HCT116 (cell line): ENCODE data around the gene KCNMB2. TPM values are rescaled to one million over a fixed set of nuclear protein-coding genes. Genes with fewer than 3 reads are reported as not detected.

Source experiments
- ATAC-seq: fragments of 200-7000 bp; cut with Tn5 transposase; 2 replicates; pipeline ENCODE4 v1.9.1; 2020; ENCODE audit warnings: mild to moderate bottlenecking, moderate library complexity
- BruUV-seq: library from RNA; stranded (reverse); fragments of 400-500 nt; replicated peaks from 2 replicates; lab custom pipeline; 2021; lab: Mats Ljungman, UMichigan
- CTCF ChIA-PET: fragments of 300-600 bp; sonication (Branson Sonifier 250); formaldehyde crosslinking; loops from one replicate; lab custom pipeline; 2021; ENCODE audit warnings: antibody characterized with exemption; lab: Charles Lee
- POLR2A ChIA-PET: fragments of 300-600, 350-600 bp; sonication (Branson Sonifier 250); formaldehyde crosslinking; loops from one replicate; lab custom pipeline; 2021; ENCODE audit warnings: antibody characterized with exemption; lab: Charles Lee
- RAD21 ChIA-PET, 2 experiments: fragments of 300-600 bp; sonication (Branson Sonifier 250); formaldehyde crosslinking; loops; one replicate each; lab custom pipeline; 2023; ENCODE audit warnings: low total read pairs in 2 of 2; ENCODE audit not compliant: uncharacterized antibody in 2 of 2, unreplicated experiment in 2 of 2, low non-redundant PET in 1 of 2; lab: Charles Lee
- DNase-seq: peaks from one replicate; pipeline ENCODE4 v3.0.0-alpha.2; 2010; ENCODE audit warnings: low read depth, low spot score
- H2AFZ ChIP-seq: fragments of 200-600 bp; shearing (Covaris generic), sonication (generic); 2 replicates; pipeline ENCODE4 v1.6.1; 2017; ENCODE audit warnings: low read depth, mixed run types, mixed read lengths, antibody characterized with exemption, low read length; ENCODE audit not compliant: poor library complexity, severe bottlenecking
- H3K27ac ChIP-seq: 2 replicates; pipeline ENCODE4 v1.5.1; 2012; ENCODE audit warnings: low read depth, low read length
- H3K27me3 ChIP-seq: fragments of 200-600 bp; sonication (generic); 2 replicates; pipeline ENCODE4 v1.6.1; 2016; ENCODE audit warnings: mixed run types, low read length, mixed read lengths; ENCODE audit not compliant: insufficient read depth
- H3K36me3 ChIP-seq, 2 experiments: fragments of 200-500 bp in 1 of 2; fragments of 200-600 bp in 1 of 2; sonication (Bioruptor generic) in 1 of 2; sonication (generic) in 1 of 2; 2 replicates each; pipeline versions ENCODE4 v1.5.1 to v1.6.1; 2014 to 2016; ENCODE audit warnings: low read length in 2 of 2, inconsistent platforms in 1 of 2, mixed read lengths in 1 of 2, mixed run types in 1 of 2; ENCODE audit not compliant: insufficient read depth in 2 of 2, control insufficient read depth in 1 of 2
- H3K4me1 ChIP-seq, 2 experiments: fragments of 200-600 bp in 1 of 2; sonication (generic) in 1 of 2; 2 replicates each; pipeline versions ENCODE4 v1.5.1 to v1.6.1; 2012 to 2017; ENCODE audit warnings: low read length in 2 of 2, inconsistent platforms in 1 of 2, mild to moderate bottlenecking in 1 of 2, mixed read lengths in 1 of 2, mixed run types in 1 of 2, moderate library complexity in 1 of 2; ENCODE audit not compliant: insufficient read depth in 2 of 2, control insufficient read depth in 1 of 2
- H3K4me2 ChIP-seq: fragments of 200-600 bp; sonication (generic); 2 replicates; pipeline ENCODE4 v1.6.1; 2017; ENCODE audit warnings: mixed run types, low read length, mixed read lengths
- H3K4me3 ChIP-seq, 2 experiments: fragments of 200-600 bp in 1 of 2; sonication (generic) in 1 of 2; replicated peaks in 1 of 2; 2 replicates each; pipeline ENCODE4 v1.5.1; 2011 to 2016; ENCODE audit warnings: low read length in 2 of 2, control low read depth in 1 of 2, low read depth in 1 of 2, mild to moderate bottlenecking in 1 of 2, mixed read lengths in 1 of 2, mixed run types in 1 of 2
- H3K79me2 ChIP-seq: fragments of 200-600 bp; sonication (generic); 2 replicates; pipeline ENCODE4 v1.6.1; 2017; ENCODE audit warnings: mild to moderate bottlenecking, mixed run types, low read length, moderate library complexity, mixed read lengths; ENCODE audit not compliant: insufficient read depth
- H3K9ac ChIP-seq: fragments of 200-600 bp; sonication (generic); 2 replicates; pipeline ENCODE4 v1.6.1; 2016; ENCODE audit warnings: low read length, mixed read lengths
- H3K9me2 ChIP-seq: fragments of 200-600 bp; sonication (generic), shearing (Covaris generic); 2 replicates; pipeline ENCODE4 v1.6.1; 2017; ENCODE audit warnings: mixed run types, mild to moderate bottlenecking, moderate library complexity; ENCODE audit not compliant: insufficient read depth
- H3K9me3 ChIP-seq, 2 experiments: fragments of 200-500 bp in 1 of 2; fragments of 200-600 bp in 1 of 2; sonication (Bioruptor generic) in 1 of 2; sonication (generic) in 1 of 2; 2 replicates each; pipeline ENCODE4 v1.6.1; 2014 to 2017; ENCODE audit warnings: low read length in 2 of 2, mixed read lengths in 2 of 2, inconsistent platforms in 1 of 2, low read depth in 1 of 2, mild to moderate bottlenecking in 1 of 2, mixed run types in 1 of 2, moderate library complexity in 1 of 2; ENCODE audit not compliant: control insufficient read depth in 1 of 2, insufficient read depth in 1 of 2
- H4K20me1 ChIP-seq: fragments of 200-600 bp; sonication (generic), shearing (Covaris generic); 2 replicates; pipeline ENCODE4 v1.6.1; 2017; ENCODE audit warnings: mixed run types, mild to moderate bottlenecking, moderate library complexity; ENCODE audit not compliant: insufficient read depth
- EZH2 ChIP-seq: fragments of 200-600 bp; sonication (generic); IDR thresholded peaks from 2 replicates; pipeline ENCODE4 v1.6.1; 2017; ENCODE audit warnings: antibody characterized with exemption, mixed run types
- POLR2AphosphoS5 ChIP-seq: IDR thresholded peaks from 2 replicates; pipeline ENCODE4 v1.6.1; 2011; ENCODE audit warnings: mild to moderate bottlenecking, low read depth, low read length, moderate library complexity
- SP1 ChIP-seq: IDR thresholded peaks from 2 replicates; pipeline ENCODE4 v1.6.1; 2012; ENCODE audit warnings: low read depth
- SRF ChIP-seq: IDR thresholded peaks from 2 replicates; pipeline ENCODE4 v1.6.1; 2012; ENCODE audit warnings: low read depth
- YY1 ChIP-seq: IDR thresholded peaks from 2 replicates; pipeline ENCODE4 v1.6.1; 2011; ENCODE audit warnings: low read length, low read depth, moderate library complexity, mild to moderate bottlenecking; ENCODE audit not compliant: insufficient replicate concordance; ENCODE audit errors: extremely low read depth
- intact Hi-C: fragments of 100-400 bp; cut with micrococcal nuclease; formaldehyde crosslinking; loops from 2 replicates; pipeline ENCODE4 v1.10.0; 2022
- total RNA-seq: library from RNA; stranded (reverse); gene quantifications from one replicate; pipeline ENCODE4 v1.2.1, GENCODE V29; 2021; ENCODE audit not compliant: unreplicated experiment
- TF ChIP-seq, protein P1 (sequence below): IDR thresholded peaks from 2 replicates; pipeline ENCODE4 v1.6.1; 2012; ENCODE audit warnings: low read depth
- TF ChIP-seq, protein P2 (sequence below), 3 experiments: fragments of 200-600 bp in 1 of 3; sonication (generic) in 1 of 3; IDR thresholded peaks in 2 of 3; conservative IDR thresholded peaks in 1 of 3; 2 replicates each; pipeline ENCODE4 v1.5.1; 2012 to 2017; ENCODE audit warnings: low read depth in 2 of 3, low read length in 2 of 3, antibody characterized with exemption in 1 of 3, borderline replicate concordance in 1 of 3, control low read depth in 1 of 3, mild to moderate bottlenecking in 1 of 3, mixed read lengths in 1 of 3, mixed run types in 1 of 3, moderate library complexity in 1 of 3; ENCODE audit not compliant: insufficient read depth in 1 of 3
- TF ChIP-seq, protein P3 (sequence below): IDR thresholded peaks from 2 replicates; pipeline ENCODE4 v1.6.1; 2012

Gene KCNMB2
- total RNA-seq, 1 experiment from 2014 or later: not detected

DNA sequence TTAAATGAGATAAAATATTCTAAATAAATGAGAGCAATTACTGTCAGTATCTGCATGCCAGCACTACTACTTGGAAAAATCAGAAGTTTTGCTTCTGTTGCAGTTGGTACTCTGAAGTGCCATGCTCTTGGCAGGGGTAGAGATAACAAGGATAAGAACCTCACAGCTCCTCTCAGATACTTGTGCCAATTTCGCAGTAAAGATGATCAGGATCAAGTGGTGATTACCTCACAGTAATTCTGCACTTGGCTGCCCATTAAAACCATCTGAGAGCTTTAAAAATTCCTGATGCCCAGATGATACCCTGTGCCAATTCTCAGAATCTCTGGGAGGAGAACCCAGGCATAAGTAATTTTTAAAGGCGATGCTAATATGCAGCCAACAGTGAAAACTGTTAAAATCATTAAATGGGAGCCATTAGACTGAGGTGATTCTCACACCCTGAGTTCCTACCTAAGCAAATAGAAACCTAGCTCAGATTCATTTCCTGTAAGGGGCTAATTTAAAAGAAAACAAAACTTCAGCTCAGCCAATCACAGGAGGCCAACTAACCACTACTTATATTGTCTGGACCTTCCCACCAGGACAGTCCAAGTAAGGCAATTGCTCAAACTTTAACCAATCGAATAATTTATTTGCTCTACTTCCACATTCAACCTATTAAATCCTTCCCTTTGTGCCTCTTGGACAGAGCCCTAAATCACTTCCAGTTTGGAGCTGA lies 171.2 kb downstream of the KCNMB2 start:
- H3K9ac ChIP-seq: no peak overlapping the region
- no peaks in the 10 kb centered on the region for H3K9me3 ChIP-seq
- no peak overlapping the region for H3K27ac ChIP-seq
- H3K36me3 ChIP-seq: no peaks in the 10 kb centered on the region
- no peaks in the 10 kb centered on the region for H3K4me1 ChIP-seq
- H2AFZ ChIP-seq: no peak overlapping the region
- no peaks in the 10 kb centered on the region for H4K20me1 ChIP-seq
- DNase-seq (no peak), ATAC-seq (no peak)
- no TSS peak for BruUV-seq
- no peaks in the 10 kb centered on the region for H3K27me3 ChIP-seq
- H3K4me3 ChIP-seq: no peak overlapping the region
- TF ChIP-seq SP1: no peak
- TF ChIP-seq, protein P1, sequence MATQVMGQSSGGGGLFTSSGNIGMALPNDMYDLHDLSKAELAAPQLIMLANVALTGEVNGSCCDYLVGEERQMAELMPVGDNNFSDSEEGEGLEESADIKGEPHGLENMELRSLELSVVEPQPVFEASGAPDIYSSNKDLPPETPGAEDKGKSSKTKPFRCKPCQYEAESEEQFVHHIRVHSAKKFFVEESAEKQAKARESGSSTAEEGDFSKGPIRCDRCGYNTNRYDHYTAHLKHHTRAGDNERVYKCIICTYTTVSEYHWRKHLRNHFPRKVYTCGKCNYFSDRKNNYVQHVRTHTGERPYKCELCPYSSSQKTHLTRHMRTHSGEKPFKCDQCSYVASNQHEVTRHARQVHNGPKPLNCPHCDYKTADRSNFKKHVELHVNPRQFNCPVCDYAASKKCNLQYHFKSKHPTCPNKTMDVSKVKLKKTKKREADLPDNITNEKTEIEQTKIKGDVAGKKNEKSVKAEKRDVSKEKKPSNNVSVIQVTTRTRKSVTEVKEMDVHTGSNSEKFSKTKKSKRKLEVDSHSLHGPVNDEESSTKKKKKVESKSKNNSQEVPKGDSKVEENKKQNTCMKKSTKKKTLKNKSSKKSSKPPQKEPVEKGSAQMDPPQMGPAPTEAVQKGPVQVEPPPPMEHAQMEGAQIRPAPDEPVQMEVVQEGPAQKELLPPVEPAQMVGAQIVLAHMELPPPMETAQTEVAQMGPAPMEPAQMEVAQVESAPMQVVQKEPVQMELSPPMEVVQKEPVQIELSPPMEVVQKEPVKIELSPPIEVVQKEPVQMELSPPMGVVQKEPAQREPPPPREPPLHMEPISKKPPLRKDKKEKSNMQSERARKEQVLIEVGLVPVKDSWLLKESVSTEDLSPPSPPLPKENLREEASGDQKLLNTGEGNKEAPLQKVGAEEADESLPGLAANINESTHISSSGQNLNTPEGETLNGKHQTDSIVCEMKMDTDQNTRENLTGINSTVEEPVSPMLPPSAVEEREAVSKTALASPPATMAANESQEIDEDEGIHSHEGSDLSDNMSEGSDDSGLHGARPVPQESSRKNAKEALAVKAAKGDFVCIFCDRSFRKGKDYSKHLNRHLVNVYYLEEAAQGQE: no peak
- no peak for TF ChIP-seq EZH2
- no peak for TF ChIP-seq YY1
- intact Hi-C loops: no loop called here
- H3K9me2 ChIP-seq: no peaks in the 10 kb centered on the region
- H3K79me2 ChIP-seq: no peaks in the 10 kb centered on the region
- ChIA-PET POLR2A (interaction anchor here (0.5 kb wide), 1 partner anchor 53 kb away, joined by 3 read pairs; no protein-coding TSS in a partner anchor), RAD21 (no interaction called here), CTCF (no interaction called here)
- H3K4me2 ChIP-seq: no peak overlapping the region

DNA sequence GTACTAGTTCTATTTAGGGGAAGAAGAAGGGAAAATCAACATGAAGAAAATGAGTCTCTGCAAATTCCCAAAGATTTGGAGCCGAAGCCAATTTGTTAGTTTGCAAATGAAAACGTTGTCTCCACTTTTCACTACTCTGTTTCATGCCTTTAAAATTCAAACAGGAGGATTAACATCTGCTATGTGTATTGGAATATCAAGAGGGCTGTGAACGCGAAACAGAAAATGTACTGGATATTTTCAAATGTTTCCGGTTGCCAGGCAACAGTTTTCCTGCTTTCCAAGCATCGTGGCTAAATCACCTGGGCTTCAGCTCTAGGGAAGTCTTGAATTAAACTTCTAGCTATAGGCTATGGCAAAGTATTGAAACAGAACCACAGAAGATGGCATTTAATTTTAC lies 172.8 kb downstream of the KCNMB2 start:
- intact Hi-C loops: no loop called here
- no peak for DNase-seq
- Histone ChIP-seq H3K4me3 (no peak overlapping the region), H3K36me3 (no peaks in the 10 kb centered on the region), H3K79me2 (no peaks in the 10 kb centered on the region), H3K9ac (no peak overlapping the region), H2AFZ (no peak overlapping the region), H3K9me2 (no peaks in the 10 kb centered on the region), H3K27me3 (no peaks in the 10 kb centered on the region), H4K20me1 (no peaks in the 10 kb centered on the region), H3K4me2 (no peak overlapping the region), H3K4me1 (no peaks in the 10 kb centered on the region), H3K9me3 (no peaks in the 10 kb centered on the region), H3K27ac (no peak overlapping the region)
- CTCF ChIA-PET: no interaction called here
- RAD21 ChIA-PET: no interaction called here
- ATAC-seq: no peak
- no TSS peak for BruUV-seq
- POLR2A ChIA-PET: no interaction called here
- TF ChIP-seq, protein P2, sequence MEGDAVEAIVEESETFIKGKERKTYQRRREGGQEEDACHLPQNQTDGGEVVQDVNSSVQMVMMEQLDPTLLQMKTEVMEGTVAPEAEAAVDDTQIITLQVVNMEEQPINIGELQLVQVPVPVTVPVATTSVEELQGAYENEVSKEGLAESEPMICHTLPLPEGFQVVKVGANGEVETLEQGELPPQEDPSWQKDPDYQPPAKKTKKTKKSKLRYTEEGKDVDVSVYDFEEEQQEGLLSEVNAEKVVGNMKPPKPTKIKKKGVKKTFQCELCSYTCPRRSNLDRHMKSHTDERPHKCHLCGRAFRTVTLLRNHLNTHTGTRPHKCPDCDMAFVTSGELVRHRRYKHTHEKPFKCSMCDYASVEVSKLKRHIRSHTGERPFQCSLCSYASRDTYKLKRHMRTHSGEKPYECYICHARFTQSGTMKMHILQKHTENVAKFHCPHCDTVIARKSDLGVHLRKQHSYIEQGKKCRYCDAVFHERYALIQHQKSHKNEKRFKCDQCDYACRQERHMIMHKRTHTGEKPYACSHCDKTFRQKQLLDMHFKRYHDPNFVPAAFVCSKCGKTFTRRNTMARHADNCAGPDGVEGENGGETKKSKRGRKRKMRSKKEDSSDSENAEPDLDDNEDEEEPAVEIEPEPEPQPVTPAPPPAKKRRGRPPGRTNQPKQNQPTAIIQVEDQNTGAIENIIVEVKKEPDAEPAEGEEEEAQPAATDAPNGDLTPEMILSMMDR (IDR thresholded peaks at IDR 0.05 in 2 of 3, conservative IDR thresholded peaks at IDR 0.05 in 1 of 3; ENCODE audit: borderline replicate concordance in 1 of 3, insufficient read depth in 1 of 3, low read depth in 2 of 3, low read length in 2 of 3): no peak
- TF ChIP-seq POLR2AphosphoS5 (no peak), SP1 (no peak), SRF (no peak)
- TF ChIP-seq, protein P1: no peak
- TF ChIP-seq, protein P3, sequence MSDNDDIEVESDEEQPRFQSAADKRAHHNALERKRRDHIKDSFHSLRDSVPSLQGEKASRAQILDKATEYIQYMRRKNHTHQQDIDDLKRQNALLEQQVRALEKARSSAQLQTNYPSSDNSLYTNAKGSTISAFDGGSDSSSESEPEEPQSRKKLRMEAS: no peak
